Thoracic aorta (tissue), 2 donors: Measurements from ENCODE around the gene LCN6. TPM values are rescaled to one million over a fixed set of nuclear protein-coding genes. Genes with fewer than 3 reads are reported as not detected.
"Not testable (repeated sequence)": the region's sequence is repeated elsewhere in the genome, so short reads cannot be mapped to it uniquely, and the experiment has no call there.

Experiments
- ATAC-seq: fragments of 150-250 bp; one replicate; pipeline ENCODE4 v1.8.0; 2017; ENCODE audit warnings: low read depth; ENCODE audit not compliant: insufficient number of reproducible peaks, low FRiP score
- DNase-seq: peaks from one replicate; pipeline ENCODE4 v3.0.0-alpha.2; 2020; ENCODE audit warnings: low spot score
- H3K27ac ChIP-seq, 2 donors: fragments of 200-600 bp; sonication (generic); 1 replicate in 1 of 2; 2 replicates in 1 of 2; pipeline ENCODE4 v1.5.1; 2016; ENCODE audit warnings: mild to moderate bottlenecking in 2 of 2, moderate library complexity in 2 of 2
- H3K27me3 ChIP-seq: fragments of 200-600 bp; sonication (generic); replicated peaks from 2 replicates; pipeline ENCODE4 v1.6.0; 2016; ENCODE audit warnings: mild to moderate bottlenecking; ENCODE audit not compliant: insufficient read depth
- H3K36me3 ChIP-seq: fragments of 200-600 bp; sonication (generic); one replicate; pipeline ENCODE4 v1.5.1; 2016
- H3K4me1 ChIP-seq, 2 donors: fragments of 200-600 bp; sonication (generic); 1 replicate in 1 of 2; 2 replicates in 1 of 2; pipeline versions ENCODE4 v1.5.1 to v1.6.0; 2016; ENCODE audit warnings: low read depth in 2 of 2, mild to moderate bottlenecking in 1 of 2; ENCODE audit not compliant: control insufficient read depth in 1 of 2
- H3K4me3 ChIP-seq: fragments of 200-600 bp; sonication (generic); 2 replicates; pipeline ENCODE4 v1.5.1; 2016; ENCODE audit warnings: mild to moderate bottlenecking
- H3K9me3 ChIP-seq: fragments of 200-600 bp; sonication (generic); 2 replicates; pipeline ENCODE4 v1.5.1; 2016
- total RNA-seq, 2 donors: library from RNA; depleted of rRNA; stranded (reverse); fragments of >200 nt; gene quantifications; one replicate each; pipeline versions ENCODE4 v1.1.0 to v1.2.3, GENCODE V29; 2016
- TF ChIP-seq, protein P1 (sequence below): fragments of 200-600 bp; sonication (generic); IDR thresholded peaks from one replicate; pipeline ENCODE4 v1.5.1; 2019; ENCODE audit warnings: antibody characterized with exemption

LCN6 gene
- total RNA-seq, 2 donors from 2014 or later: 4.5 to 25.3 TPM

GRCh38 chr9:136789523-136789937 lies 41.2 kb upstream of the LCN6 start:
- Histone ChIP-seq H3K4me1 (peaks cover 2 to 14% of the 10 kb centered on the region in 2 donors), H3K9me3 (no peaks in the 10 kb centered on the region), H3K4me3 (no peak overlapping the region), H3K27me3 (no peaks in the 10 kb centered on the region), H3K27ac (no peak overlapping the region), H3K36me3 (no peaks in the 10 kb centered on the region)
- ATAC-seq: no peak
- DNase-seq: no peak
- TF ChIP-seq, protein P1, sequence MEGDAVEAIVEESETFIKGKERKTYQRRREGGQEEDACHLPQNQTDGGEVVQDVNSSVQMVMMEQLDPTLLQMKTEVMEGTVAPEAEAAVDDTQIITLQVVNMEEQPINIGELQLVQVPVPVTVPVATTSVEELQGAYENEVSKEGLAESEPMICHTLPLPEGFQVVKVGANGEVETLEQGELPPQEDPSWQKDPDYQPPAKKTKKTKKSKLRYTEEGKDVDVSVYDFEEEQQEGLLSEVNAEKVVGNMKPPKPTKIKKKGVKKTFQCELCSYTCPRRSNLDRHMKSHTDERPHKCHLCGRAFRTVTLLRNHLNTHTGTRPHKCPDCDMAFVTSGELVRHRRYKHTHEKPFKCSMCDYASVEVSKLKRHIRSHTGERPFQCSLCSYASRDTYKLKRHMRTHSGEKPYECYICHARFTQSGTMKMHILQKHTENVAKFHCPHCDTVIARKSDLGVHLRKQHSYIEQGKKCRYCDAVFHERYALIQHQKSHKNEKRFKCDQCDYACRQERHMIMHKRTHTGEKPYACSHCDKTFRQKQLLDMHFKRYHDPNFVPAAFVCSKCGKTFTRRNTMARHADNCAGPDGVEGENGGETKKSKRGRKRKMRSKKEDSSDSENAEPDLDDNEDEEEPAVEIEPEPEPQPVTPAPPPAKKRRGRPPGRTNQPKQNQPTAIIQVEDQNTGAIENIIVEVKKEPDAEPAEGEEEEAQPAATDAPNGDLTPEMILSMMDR: no peak

DNA sequence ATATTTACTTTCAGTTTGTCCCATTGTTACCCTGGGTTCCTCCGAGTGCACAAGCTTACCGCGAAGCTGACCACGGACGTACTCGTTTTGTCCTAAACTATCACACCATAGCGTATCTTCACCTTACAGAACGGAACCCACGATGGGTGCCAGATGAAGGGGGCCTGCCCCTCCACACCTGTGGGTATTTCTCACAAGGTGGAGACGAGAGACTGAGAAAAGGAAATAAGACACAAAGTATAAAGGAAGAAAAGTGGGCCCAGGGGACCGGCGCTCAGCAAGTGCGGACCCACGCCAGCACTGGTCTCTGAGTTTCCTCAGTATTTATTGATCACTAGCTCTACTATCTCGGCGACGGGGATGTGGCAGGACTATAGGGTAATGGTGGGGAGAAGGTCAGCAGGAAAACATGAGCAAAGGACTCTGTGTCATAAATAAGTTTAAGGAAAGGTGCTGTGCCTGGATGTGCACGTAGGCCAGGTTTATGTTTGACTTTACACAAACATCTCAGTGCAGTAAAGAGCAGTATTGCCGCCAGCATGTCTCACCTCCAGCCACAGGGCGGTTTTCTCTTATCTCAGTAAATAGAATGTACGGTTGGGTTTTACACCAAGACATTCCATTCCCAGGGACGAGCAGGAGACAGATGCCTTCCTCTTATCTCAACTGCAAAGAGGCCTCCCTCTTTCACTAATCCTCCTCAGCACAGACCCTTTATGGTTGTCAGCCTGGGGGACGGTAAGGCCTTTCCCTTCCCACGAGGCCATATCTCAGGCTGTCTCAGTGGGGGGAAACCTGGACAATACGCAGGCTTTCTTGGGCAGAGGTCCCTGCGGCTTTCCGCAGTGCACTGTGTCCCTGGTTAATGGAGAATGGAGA lies 40.6 kb upstream of the LCN6 start:
- not testable (repeated sequence) for H3K27me3 ChIP-seq, H3K4me3 ChIP-seq, H3K27ac ChIP-seq, H3K9me3 ChIP-seq, ATAC-seq, H3K36me3 ChIP-seq, DNase-seq
- peaks cover 2 to 14% of the 10 kb centered on the region in 2 donors for H3K4me1 ChIP-seq

DNA sequence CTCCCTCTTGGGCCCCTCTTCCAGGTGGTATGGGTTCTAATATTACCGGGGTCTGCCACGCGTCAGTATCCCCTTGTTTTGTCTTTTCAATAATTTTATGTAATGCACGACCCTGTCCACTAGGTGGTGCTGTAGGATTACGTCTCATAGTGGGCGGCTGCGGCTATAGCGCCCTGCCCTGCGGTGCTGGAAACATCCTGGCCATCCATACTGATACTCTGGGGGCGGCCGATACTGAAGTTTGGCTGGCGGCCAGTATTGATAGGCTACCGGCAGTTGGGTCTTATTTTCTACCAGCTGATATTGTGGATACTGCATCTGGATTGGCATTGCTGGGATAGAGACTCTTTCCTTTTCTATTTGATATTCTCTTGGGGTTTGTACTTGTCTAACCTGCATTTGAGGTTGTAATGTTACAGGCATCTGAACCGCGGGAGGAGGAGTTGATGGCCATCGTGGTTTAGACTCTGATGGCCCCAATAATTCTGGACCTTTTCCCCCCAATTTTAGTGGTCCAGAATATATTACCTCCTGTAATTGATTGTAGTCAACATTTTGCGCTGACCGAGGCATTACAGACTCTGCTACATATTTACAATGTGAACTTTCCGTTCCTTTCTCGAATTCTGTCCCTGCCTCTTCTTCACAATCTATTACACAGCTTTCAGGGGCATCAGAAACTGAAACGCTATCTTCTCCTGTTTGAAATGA lies 39.5 kb upstream of the LCN6 start:
- Histone ChIP-seq H3K4me1 (peaks cover 2 to 14% of the 10 kb centered on the region in 2 donors), H3K9me3 (no peaks in the 10 kb centered on the region), H3K27me3 (no peaks in the 10 kb centered on the region), H3K4me3 (no peak overlapping the region), H3K36me3 (no peaks in the 10 kb centered on the region), H3K27ac (no peak overlapping the region)
- TF ChIP-seq, protein P1: peak; percentile 88
- no peak for ATAC-seq
- DNase-seq: no peak

GRCh38 chr9:136786983-136787382 lies 38.7 kb upstream of the LCN6 start:
- not testable (repeated sequence) for H3K4me3 ChIP-seq, ATAC-seq, DNase-seq, H3K27ac ChIP-seq, H3K27me3 ChIP-seq, H3K4me1 ChIP-seq, H3K9me3 ChIP-seq, H3K36me3 ChIP-seq

GRCh38 chr9:136786451-136786850 lies 38.1 kb upstream of the LCN6 start:
- no peak overlapping the region for H3K27ac ChIP-seq
- TF ChIP-seq, protein P1: no peak
- H3K9me3 ChIP-seq: no peaks in the 10 kb centered on the region
- H3K4me1 ChIP-seq: peaks cover 0 to 4% of the 10 kb centered on the region in 2 donors
- DNase-seq: no peak
- H3K36me3 ChIP-seq: no peaks in the 10 kb centered on the region
- no peak for ATAC-seq
- no peak overlapping the region for H3K4me3 ChIP-seq
- no peaks in the 10 kb centered on the region for H3K27me3 ChIP-seq

DNA sequence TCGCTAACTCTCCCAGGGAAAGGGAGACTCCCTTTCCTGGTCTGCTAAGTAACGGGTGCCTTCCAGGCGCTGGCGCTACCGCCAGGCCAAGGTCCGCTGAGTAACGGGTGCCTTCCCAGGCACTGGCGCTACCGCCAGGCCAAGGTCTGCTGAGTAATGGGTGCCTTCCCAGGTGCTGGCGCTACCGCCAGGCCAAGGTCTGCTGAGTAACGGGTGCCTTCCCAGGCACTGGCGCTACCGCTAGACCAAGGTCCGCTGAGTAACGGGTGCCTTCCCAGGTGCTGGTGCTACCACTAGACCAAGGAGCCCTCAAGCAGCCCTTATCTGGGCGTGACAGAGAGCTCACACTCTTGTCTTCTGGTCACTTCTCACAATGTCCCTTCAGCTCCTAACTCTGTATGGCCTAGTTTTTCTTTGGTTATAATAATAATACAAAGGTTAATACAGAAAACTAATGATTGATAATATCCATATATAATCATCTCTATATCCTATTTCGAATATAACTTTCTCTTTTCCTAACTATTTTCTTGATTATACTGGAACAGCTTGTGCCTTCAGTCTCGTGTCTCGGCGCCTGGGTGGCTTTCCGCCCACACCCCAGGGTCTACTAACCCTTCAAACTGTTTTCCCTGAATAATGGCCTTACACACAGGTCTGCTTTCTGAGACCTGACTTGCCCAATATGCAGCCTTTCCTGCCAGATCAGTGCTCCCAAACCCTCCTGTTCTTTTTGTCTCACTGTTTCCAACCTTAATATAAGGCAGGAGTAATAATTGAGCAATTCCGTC lies 37.4 kb upstream of the LCN6 start:
- H3K36me3 ChIP-seq, H3K27ac ChIP-seq, H3K4me1 ChIP-seq, DNase-seq, ATAC-seq, H3K9me3 ChIP-seq, H3K27me3 ChIP-seq, H3K4me3 ChIP-seq: not testable (repeated sequence)
